ENCODE results near the gene IGLL1. TPM values are rescaled to one million over a fixed set of nuclear protein-coding genes. Genes with fewer than 3 reads are reported as not detected.

IGLL1 gene
- total RNA-seq, 1 donor from 2014 or later: not detected

DNA sequence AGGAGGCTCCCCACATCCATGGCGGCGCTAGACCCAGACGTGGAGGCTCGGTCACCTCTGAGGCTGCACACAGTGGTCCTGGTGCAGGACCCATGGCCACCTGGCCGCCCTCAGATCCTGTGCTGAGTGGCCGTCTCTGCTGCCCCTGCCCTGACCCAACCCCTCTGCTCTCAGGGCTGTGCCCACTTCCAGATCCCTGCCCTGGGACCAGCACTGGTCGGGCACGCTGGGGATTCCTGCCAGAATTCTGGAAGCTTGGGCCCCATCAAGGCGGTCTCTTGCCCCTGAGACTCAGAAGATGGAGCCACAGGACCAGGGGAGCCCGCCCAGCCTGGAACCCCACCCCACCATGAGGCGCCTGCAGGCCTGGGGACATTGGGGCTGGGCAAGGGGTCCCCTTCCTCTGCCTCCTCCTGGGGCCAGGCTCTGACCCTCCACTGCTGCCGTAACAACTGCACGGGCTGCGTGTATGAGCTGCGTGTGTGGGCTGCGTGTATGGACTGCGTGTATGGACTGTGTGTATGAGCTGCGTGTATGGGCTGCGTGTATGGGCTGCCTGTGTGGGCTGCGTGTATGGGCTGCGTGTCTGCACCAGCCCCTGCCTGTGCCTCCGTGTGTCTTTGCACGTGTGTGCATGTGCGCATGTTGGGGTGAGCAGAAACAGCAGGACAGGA, 48.7 kb downstream of the IGLL1 start:
- Histone ChIP-seq H3K4me3 (no peak overlapping the region), H3K36me3 (no peaks in the 10 kb centered on the region), H3K27ac (no peak overlapping the region), H3K4me1 (no peaks in the 10 kb centered on the region), H3K27me3 (no peaks in the 10 kb centered on the region), H3K9me3 (no peaks in the 10 kb centered on the region)
- DNase-seq (ENCODE audit: extremely low spot score in 2 of 2): no peak
- TF ChIP-seq POLR2A (IDR thresholded peaks at IDR 0.05) (no peak), POLR2AphosphoS5 (IDR thresholded peaks at IDR 0.05; ENCODE audit: insufficient read depth in 1 of 2, low read depth in 1 of 2) (no peak)
- TF ChIP-seq, protein P1, sequence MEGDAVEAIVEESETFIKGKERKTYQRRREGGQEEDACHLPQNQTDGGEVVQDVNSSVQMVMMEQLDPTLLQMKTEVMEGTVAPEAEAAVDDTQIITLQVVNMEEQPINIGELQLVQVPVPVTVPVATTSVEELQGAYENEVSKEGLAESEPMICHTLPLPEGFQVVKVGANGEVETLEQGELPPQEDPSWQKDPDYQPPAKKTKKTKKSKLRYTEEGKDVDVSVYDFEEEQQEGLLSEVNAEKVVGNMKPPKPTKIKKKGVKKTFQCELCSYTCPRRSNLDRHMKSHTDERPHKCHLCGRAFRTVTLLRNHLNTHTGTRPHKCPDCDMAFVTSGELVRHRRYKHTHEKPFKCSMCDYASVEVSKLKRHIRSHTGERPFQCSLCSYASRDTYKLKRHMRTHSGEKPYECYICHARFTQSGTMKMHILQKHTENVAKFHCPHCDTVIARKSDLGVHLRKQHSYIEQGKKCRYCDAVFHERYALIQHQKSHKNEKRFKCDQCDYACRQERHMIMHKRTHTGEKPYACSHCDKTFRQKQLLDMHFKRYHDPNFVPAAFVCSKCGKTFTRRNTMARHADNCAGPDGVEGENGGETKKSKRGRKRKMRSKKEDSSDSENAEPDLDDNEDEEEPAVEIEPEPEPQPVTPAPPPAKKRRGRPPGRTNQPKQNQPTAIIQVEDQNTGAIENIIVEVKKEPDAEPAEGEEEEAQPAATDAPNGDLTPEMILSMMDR (IDR thresholded peaks at IDR 0.05): no peak
- intact Hi-C loops (cut with DNase I): loop anchor here (10.0 kb wide), 1 partner anchor 217 kb away; no protein-coding TSS in a partner anchor

DNA sequence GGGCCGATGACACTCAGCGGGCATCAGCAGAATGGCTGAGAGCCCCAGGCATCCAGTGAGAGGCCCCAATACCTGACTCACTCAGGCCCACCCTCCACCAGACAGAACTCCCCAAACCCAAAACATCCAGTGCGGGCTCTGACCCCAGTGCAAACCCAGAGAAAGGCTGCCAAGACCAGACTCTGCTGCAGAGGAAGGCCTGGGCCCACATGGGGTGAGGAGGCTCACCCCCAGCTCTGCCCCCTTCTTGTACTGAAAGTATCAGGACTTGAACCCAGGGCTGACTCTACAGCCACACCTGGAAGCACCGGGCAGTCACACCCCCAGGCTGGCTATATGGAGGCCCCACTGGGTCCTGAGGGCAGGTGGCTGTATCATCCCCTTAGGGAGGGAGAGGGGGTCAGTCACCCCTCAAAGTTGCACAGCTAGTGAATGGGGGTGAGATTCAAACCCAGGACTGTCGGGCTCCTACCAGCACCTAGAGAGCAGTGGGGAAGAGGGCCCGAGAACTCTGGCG, 49.3 kb downstream of the IGLL1 start:
- no peak for DNase-seq (ENCODE audit: extremely low spot score in 2 of 2)
- Histone ChIP-seq H3K36me3 (no peaks in the 10 kb centered on the region), H3K4me3 (no peak overlapping the region), H3K4me1 (no peaks in the 10 kb centered on the region), H3K27ac (no peak overlapping the region), H3K27me3 (no peaks in the 10 kb centered on the region), H3K9me3 (no peaks in the 10 kb centered on the region)
- intact Hi-C loops (cut with DNase I): loop anchor here (10.0 kb wide), 1 partner anchor 216 kb away; no protein-coding TSS in a partner anchor
- TF ChIP-seq, protein P1 (IDR thresholded peaks at IDR 0.05): no peak
- TF ChIP-seq POLR2A (IDR thresholded peaks at IDR 0.05) (no peak), POLR2AphosphoS5 (IDR thresholded peaks at IDR 0.05; ENCODE audit: insufficient read depth in 1 of 2, low read depth in 1 of 2) (no peak)

DNA sequence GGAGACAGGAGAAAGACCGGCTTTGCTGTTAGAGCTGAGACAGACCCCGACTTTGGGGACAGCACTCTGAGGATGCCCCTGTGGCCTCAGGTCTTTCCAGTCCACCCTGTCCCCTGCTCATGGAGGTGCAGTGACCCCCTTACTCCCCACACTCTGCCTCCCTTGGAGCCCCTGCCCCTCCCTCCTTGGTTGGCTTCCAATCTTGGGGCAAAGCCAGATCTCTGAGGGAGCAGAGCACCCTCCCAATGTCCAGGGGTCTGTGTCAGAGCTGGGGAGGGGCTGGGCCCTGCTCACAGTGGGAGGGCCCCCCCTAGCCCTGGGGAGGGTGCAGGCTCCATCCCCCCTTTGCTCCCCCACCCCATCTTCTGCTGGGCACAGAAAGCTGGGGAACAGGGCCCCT, 50.0 kb downstream of the IGLL1 start:
- no peak for DNase-seq (ENCODE audit: extremely low spot score in 2 of 2)
- H3K27me3 ChIP-seq: no peaks in the 10 kb centered on the region
- H3K36me3 ChIP-seq: no peaks in the 10 kb centered on the region
- intact Hi-C loops (cut with DNase I): loop anchor here (10.0 kb wide), 1 partner anchor 215 kb away; no protein-coding TSS in a partner anchor
- no peaks in the 10 kb centered on the region for H3K4me1 ChIP-seq
- no peak overlapping the region for H3K27ac ChIP-seq
- no peak overlapping the region for H3K4me3 ChIP-seq
- TF ChIP-seq POLR2AphosphoS5 (IDR thresholded peaks at IDR 0.05; ENCODE audit: insufficient read depth in 1 of 2, low read depth in 1 of 2) (no peak), POLR2A (IDR thresholded peaks at IDR 0.05) (no peak)
- TF ChIP-seq, protein P1 (IDR thresholded peaks at IDR 0.05): no peak
- H3K9me3 ChIP-seq: no peaks in the 10 kb centered on the region

DNA sequence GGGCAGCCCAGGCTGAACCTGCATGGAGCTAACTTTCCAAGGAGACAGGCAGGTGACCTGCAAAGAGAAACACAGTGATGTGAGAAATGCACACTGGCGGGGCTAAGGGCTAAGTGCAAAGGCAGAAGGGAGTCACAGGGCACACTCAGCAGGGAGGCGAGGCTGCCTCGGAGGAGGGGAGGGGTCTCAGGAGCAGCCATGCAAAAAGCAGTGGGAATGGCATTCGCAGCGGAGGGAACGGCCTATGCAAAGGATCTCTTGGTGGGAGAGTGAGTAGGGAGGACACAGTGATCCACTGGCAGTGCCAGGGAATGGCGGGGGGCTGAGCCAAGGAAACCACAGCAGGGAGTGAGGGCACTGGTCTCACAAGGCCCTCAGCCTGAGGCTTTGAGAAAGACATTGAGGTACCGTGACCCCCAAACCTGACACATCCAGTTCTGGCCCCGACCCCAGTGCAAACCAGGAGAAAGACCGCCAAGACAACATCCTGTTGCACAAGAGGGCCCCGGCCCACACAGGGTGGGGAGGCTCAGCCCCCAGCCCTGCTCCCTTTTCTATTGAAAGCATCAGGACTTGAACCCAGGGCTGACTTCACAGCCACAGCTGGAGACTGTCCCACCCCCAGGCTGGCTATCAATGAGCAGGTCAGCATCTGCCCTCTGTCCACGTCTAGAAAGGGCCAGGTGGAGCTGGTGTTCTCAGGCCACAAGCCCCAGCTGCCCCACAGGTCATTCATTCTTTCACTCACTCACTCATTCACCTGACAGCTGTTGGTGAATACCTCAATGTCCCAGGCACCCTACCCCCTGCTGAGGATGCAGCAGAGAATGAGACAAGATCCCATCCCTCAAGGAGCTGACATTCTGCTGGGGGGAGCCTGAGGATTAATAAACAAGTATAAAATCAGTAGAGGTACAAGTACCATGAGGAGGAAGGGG, 50.7 kb downstream of the IGLL1 start:
- H3K4me1 ChIP-seq: no peaks in the 10 kb centered on the region
- no peaks in the 10 kb centered on the region for H3K9me3 ChIP-seq
- no peak for DNase-seq (ENCODE audit: extremely low spot score in 2 of 2)
- intact Hi-C loops (cut with DNase I): loop anchor here (10.0 kb wide), 1 partner anchor 215 kb away; no protein-coding TSS in a partner anchor
- H3K4me3 ChIP-seq: no peak overlapping the region
- TF ChIP-seq POLR2A (IDR thresholded peaks at IDR 0.05) (no peak), POLR2AphosphoS5 (IDR thresholded peaks at IDR 0.05; ENCODE audit: insufficient read depth in 1 of 2, low read depth in 1 of 2) (no peak)
- TF ChIP-seq, protein P1 (IDR thresholded peaks at IDR 0.05): no peak
- H3K36me3 ChIP-seq: no peaks in the 10 kb centered on the region
- no peak overlapping the region for H3K27ac ChIP-seq
- H3K27me3 ChIP-seq: no peaks in the 10 kb centered on the region

All from vagina (tissue), 2 donors.